NT2/D1 (cell line): Measurements from ENCODE around the gene CTSF.

Source experiments
- DNase-seq: peaks from one replicate; pipeline ENCODE4 v3.0.0-alpha.2; 2011; ENCODE audit warnings: low read depth, low spot score
- H3K27me3 ChIP-seq: 2 replicates; pipeline ENCODE4 v1.6.0; 2011; ENCODE audit warnings: mild to moderate bottlenecking; ENCODE audit not compliant: insufficient read length, insufficient read depth
- H3K36me3 ChIP-seq: 2 replicates; pipeline ENCODE4 v1.6.1; 2011; ENCODE audit warnings: mild to moderate bottlenecking, low read length, mixed read lengths; ENCODE audit not compliant: insufficient read depth, insufficient read length
- H3K4me1 ChIP-seq: 2 replicates; pipeline ENCODE4 v1.5.1; 2011; ENCODE audit not compliant: insufficient read depth, insufficient read length
- H3K4me3 ChIP-seq: 2 replicates; pipeline ENCODE4 v1.5.1; 2011; ENCODE audit warnings: low read depth; ENCODE audit not compliant: insufficient read length
- H3K9ac ChIP-seq: 2 replicates; pipeline ENCODE4 v1.6.0; 2011; ENCODE audit warnings: low read depth; ENCODE audit not compliant: insufficient read length
- H3K9me3 ChIP-seq: 2 replicates; pipeline ENCODE4 v1.5.1; 2011; ENCODE audit warnings: mild to moderate bottlenecking, low read length; ENCODE audit not compliant: insufficient read depth
- SUZ12 ChIP-seq: IDR thresholded peaks from 2 replicates; pipeline ENCODE4 v1.6.1; 2011; ENCODE audit not compliant: insufficient read length, insufficient read depth; ENCODE audit errors: extremely low read depth
- YY1 ChIP-seq: IDR thresholded peaks from 2 replicates; pipeline ENCODE4 v1.6.1; 2011; ENCODE audit not compliant: insufficient read length, insufficient read depth
- ZNF274 ChIP-seq: IDR thresholded peaks from 2 replicates; pipeline ENCODE4 v1.6.1; 2011; ENCODE audit warnings: mild to moderate bottlenecking, low read depth, low read length

Gene CTSF

GRCh38 chr11:66562907-66563583 lies 5.4 kb downstream of the CTSF start:
- Histone ChIP-seq H3K9me3 (no peaks in the 10 kb centered on the region), H3K36me3 (no peaks in the 10 kb centered on the region), H3K27me3 (no peaks in the 10 kb centered on the region), H3K4me1 (no peaks in the 10 kb centered on the region), H3K4me3 (no peak overlapping the region), H3K9ac (no peak overlapping the region)
- DNase-seq = no peak
- TF ChIP-seq ZNF274 = no peak
- no peak for TF ChIP-seq SUZ12
- no peak for TF ChIP-seq YY1

DNA sequence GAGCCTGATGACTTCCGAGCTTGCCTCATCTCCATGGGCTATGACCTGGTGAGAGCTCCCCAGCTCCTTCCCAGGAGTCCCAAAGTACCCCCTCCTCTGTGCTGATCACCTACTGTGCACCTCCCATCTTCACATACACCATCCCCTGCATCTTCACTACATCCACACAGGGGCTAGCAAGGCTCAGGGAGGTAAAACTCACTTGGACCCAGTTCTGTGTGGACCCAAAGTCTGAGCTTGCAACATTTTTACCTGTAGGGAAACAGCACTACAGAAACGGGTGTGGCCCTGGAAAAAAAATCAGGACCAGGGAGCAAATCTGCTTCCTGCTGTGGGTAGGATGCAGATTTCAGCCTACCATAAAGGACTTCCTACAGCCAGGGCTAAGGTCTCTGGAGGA lies 6.1 kb downstream of the CTSF start:
- TF ChIP-seq SUZ12 (no peak), ZNF274 (no peak), YY1 (no peak)

DNA sequence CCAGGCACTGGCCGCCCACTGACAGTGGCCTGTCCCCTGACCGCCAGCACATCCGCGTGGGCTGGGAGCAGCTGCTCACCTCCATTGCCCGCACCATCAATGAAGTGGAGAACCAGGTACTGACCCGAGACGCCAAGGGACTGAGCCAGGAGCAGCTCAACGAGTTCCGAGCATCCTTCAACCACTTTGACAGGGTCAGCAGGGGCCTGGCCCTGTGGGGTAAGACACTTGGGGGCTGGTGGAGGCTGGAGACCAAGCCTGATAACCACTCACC lies 6.5 kb downstream of the CTSF start:
- Histone ChIP-seq H3K4me3 (no peak overlapping the region), H3K36me3 (no peaks in the 10 kb centered on the region), H3K9me3 (no peaks in the 10 kb centered on the region), H3K27me3 (no peaks in the 10 kb centered on the region), H3K4me1 (peaks cover 4% of the 10 kb centered on the region), H3K9ac (no peak overlapping the region)
- TF ChIP-seq YY1 (no peak), SUZ12 (no peak), ZNF274 (no peak)
- no peak for DNase-seq

More for the DNA sequence above, 6.1 kb downstream of the CTSF start:
- no peaks in the 10 kb centered on the region for H3K27me3 ChIP-seq
- H3K9ac ChIP-seq = no peak overlapping the region
- H3K9me3 ChIP-seq = no peaks in the 10 kb centered on the region
- no peaks in the 10 kb centered on the region for H3K36me3 ChIP-seq
- peaks cover 4% of the 10 kb centered on the region for H3K4me1 ChIP-seq
- DNase-seq = no peak
- no peak overlapping the region for H3K4me3 ChIP-seq

- no peak for DNase-seq
- H3K9me3 ChIP-seq = no peaks in the 10 kb centered on the region
- no peak overlapping the region for H3K9ac ChIP-seq
- H3K4me1 ChIP-seq = peaks cover 4% of the 10 kb centered on the region
- H3K36me3 ChIP-seq = no peaks in the 10 kb centered on the region
- no peaks in the 10 kb centered on the region for H3K27me3 ChIP-seq
- no peak overlapping the region for H3K4me3 ChIP-seq
- TF ChIP-seq YY1 (no peak), SUZ12 (no peak), ZNF274 (no peak)
These were observed 7.0 kb downstream of the CTSF start for GRCh38 chr11:66561178-66561974.

DNA sequence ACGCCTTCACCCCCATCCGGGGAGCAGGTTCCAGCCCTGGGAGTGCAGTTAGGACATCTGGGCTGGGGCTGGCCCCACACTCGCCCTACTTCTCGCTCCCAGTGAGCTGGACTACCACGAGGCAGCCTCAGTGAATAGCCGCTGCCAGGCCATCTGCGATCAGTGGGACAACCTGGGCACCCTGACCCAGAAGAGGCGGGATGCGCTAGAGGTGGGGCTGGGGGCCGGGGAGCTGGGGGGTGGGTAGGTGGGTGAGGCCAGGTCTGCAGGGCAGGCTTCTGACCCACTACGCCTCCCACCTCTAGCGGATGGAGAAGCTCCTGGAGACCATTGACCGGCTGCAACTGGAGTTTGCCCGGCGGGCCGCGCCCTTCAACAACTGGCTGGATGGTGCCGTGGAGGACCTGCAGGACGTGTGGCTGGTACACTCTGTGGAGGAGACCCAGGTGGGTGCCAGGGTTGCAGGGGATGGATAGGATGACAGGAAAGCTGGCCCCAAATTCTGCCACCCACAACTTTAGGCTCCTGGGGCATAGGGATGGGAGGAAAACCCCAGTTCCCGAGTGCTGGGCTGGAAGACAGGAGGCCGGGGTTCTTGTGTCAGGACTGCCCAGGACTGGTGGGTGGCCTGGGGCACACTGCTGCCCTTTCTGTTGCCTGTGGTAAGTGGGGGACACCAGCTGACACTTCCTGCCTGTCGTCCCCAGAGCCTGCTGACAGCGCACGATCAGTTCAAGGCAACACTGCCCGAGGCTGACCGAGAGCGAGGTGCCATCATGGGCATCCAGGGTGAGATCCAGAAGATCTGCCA lies 8.3 kb downstream of the CTSF start:
- no peaks in the 10 kb centered on the region for H3K36me3 ChIP-seq

GRCh38 chr11:66559142-66559865 lies 9.1 kb downstream of the CTSF start:
- DNase-seq = no peak
- Histone ChIP-seq H3K36me3 (no peaks in the 10 kb centered on the region), H3K9ac (no peak overlapping the region), H3K4me1 (peaks cover 4% of the 10 kb centered on the region), H3K4me3 (no peak overlapping the region), H3K9me3 (no peaks in the 10 kb centered on the region), H3K27me3 (no peaks in the 10 kb centered on the region)
- no peak for TF ChIP-seq YY1
- no peak for TF ChIP-seq ZNF274
- TF ChIP-seq SUZ12 = no peak

More for the DNA sequence above, 8.3 kb downstream of the CTSF start:
- Histone ChIP-seq H3K4me3 (no peak overlapping the region), H3K9ac (no peak overlapping the region), H3K27me3 (no peaks in the 10 kb centered on the region), H3K4me1 (peaks cover 4% of the 10 kb centered on the region), H3K9me3 (no peaks in the 10 kb centered on the region)
- no peak for TF ChIP-seq ZNF274
- no peak for TF ChIP-seq SUZ12
- TF ChIP-seq YY1 = no peak
- DNase-seq = no peak
